HepG2 (cell line): ENCODE data around the gene RTEL1. TPM values are rescaled to one million over a fixed set of nuclear protein-coding genes. Genes with fewer than 3 reads are reported as not detected.
A peak's percentile ranks its signal among the peaks of the same experiment; 100 is the strongest.

Source experiments
- AKNA ChIP-seq: sonication (generic); formaldehyde crosslinking; IDR thresholded peaks from 2 replicates; pipeline ENCODE4 v1.4.0; 2020; ENCODE audit warnings: missing genetic modification reagents, borderline replicate concordance
- CREB3 ChIP-seq: sonication (generic); formaldehyde crosslinking; IDR thresholded peaks from 2 replicates; pipeline ENCODE4 v1.5.0; 2020; ENCODE audit warnings: missing genetic modification reagents
- ERF ChIP-seq: IDR thresholded peaks from 2 replicates; pipeline ENCODE4 v1.6.1; 2018; ENCODE audit warnings: missing biosample characterization, missing genetic modification reagents
- FOSL1 ChIP-seq: sonication (generic); formaldehyde crosslinking; IDR thresholded peaks from 2 replicates; pipeline ENCODE4 v1.9.0; 2021; ENCODE audit warnings: missing genetic modification reagents, borderline replicate concordance
- GABPA ChIP-seq, 2 experiments: IDR thresholded peaks; 2 replicates each; pipeline ENCODE4 v1.6.1; 2011 to 2016; ENCODE audit warnings: low read depth in 2 of 2, low read length in 1 of 2, missing biosample characterization in 1 of 2, missing genetic modification characterization in 1 of 2
- IRF9 ChIP-seq: sonication (generic); formaldehyde crosslinking; IDR thresholded peaks from 2 replicates; pipeline ENCODE4 v1.8.0; 2022; ENCODE audit warnings: missing genetic modification reagents, mild to moderate bottlenecking, borderline replicate concordance
- NFE2L1 ChIP-seq: sonication (generic); formaldehyde crosslinking; IDR thresholded peaks from 2 replicates; pipeline ENCODE4 v1.4.0; 2020; ENCODE audit warnings: missing genetic modification reagents, mild to moderate bottlenecking, borderline replicate concordance
- RBM22 ChIP-seq: fragments of 200-400 bp; formaldehyde crosslinking; optimal IDR thresholded peaks from 2 replicates; pipeline ENCODE3; 2017; ENCODE audit warnings: mild to moderate bottlenecking, low read length, moderate library complexity
- RFX5 ChIP-seq: IDR thresholded peaks from 2 replicates; pipeline ENCODE4 v1.6.1; 2011; ENCODE audit warnings: low read depth, low read length, improper control_type of control experiment
- USF2 ChIP-seq, 2 experiments: sonication (generic) in 1 of 2; formaldehyde crosslinking in 1 of 2; IDR thresholded peaks; 2 replicates each; pipeline versions ENCODE4 v1.5.1 to v1.6.1; 2011 to 2020; ENCODE audit warnings: borderline replicate concordance in 1 of 2, low read depth in 1 of 2, low read length in 1 of 2, mild to moderate bottlenecking in 1 of 2, missing genetic modification reagents in 1 of 2, moderate library complexity in 1 of 2
- ZC3H4 ChIP-seq: sonication (generic); formaldehyde crosslinking; IDR thresholded peaks from 2 replicates; pipeline ENCODE4 v1.4.0; 2020; ENCODE audit warnings: missing genetic modification reagents, borderline replicate concordance
- ZFX ChIP-seq: sonication (generic); formaldehyde crosslinking; IDR thresholded peaks from 2 replicates; pipeline ENCODE4 v1.4.0; 2020; ENCODE audit warnings: mild to moderate bottlenecking, low read depth, missing genetic modification reagents, moderate library complexity
- ZNF276 ChIP-seq: sonication (generic); formaldehyde crosslinking; IDR thresholded peaks from 2 replicates; pipeline ENCODE4 v1.4.0; 2020; ENCODE audit warnings: mild to moderate bottlenecking, low read depth, missing genetic modification reagents
- ZNF652 ChIP-seq: IDR thresholded peaks from 2 replicates; pipeline ENCODE4 v1.6.1; 2016; ENCODE audit warnings: low read depth, borderline replicate concordance
- ZNF740 ChIP-seq: sonication (generic); formaldehyde crosslinking; IDR thresholded peaks from 2 replicates; pipeline ENCODE4 v1.4.0; 2020; ENCODE audit warnings: missing genetic modification reagents
- polyA plus RNA-seq, 8 experiments: library from polyadenylated mRNA; depleted of rRNA in 3 of 8; stranded (reverse) in 7 of 8; unstranded in 1 of 8; fragments of >200 nt; fragmentation: Illumina TruSeq in 4 of 8; extraction: Trizol in 4 of 8; gene quantifications; 2 replicates each; pipeline versions ENCODE4 v1.2.1 to v1.2.3, GENCODE V29; 2011 to 2016; ENCODE audit warnings: low read depth in 4 of 8, missing spikeins in 1 of 8, mixed read lengths in 1 of 8; ENCODE audit not compliant: insufficient read depth in 1 of 8
- total RNA-seq, 5 experiments: library from RNA; depleted of rRNA; stranded (reverse); fragments of >200 nt; fragmentation: Illumina TruSeq; extraction: Trizol; gene quantifications; 2 replicates each; pipeline ENCODE4 v1.2.3, GENCODE V29; 2016; ENCODE audit warnings: low read depth in 1 of 5

The RTEL1 gene
- total and polyA plus RNA-seq, 2 of the 13 experiments (the other 11 are each of a cell fraction or from before 2014, with no cell fraction given) = 21.8 to 36.4 TPM

GRCh38 chr20:63744574-63745423, 86.7 kb downstream of the RTEL1 start (continued):
- TF ChIP-seq ZNF276 (CRISPR knock-in tag) (0 out of 2 replicates have a peak, but pooled peaks have one; percentile 74), IRF9 (CRISPR knock-in tag) (no peak; the same call in 1 of the 2 replicates), AKNA (no peak), FOSL1 (no peak), GABPA (IDR thresholded peaks at IDR 0.05; ENCODE audit: low read depth, low read length) (no peak), GABPA (CRISPR knock-in tag; IDR thresholded peaks at IDR 0.05; ENCODE audit: low read depth) (no peak), ZFX (CRISPR knock-in tag) (peak; percentile 46), NFE2L1 (CRISPR knock-in tag) (no peak), ZC3H4 (CRISPR knock-in tag) (no peak), RBM22 (peak; percentile 64), ZNF740 (CRISPR knock-in tag) (no peak), CREB3 (CRISPR knock-in tag) (no peak), ZNF652 (CRISPR knock-in tag) (no peak), ERF (CRISPR knock-in tag) (no peak), USF2 (IDR thresholded peaks at IDR 0.05; ENCODE audit: low read depth, low read length) (no peak), USF2 (CRISPR knock-in tag; IDR thresholded peaks at IDR 0.05; ENCODE audit: borderline replicate concordance) (no peak), RFX5 (no peak)
